DOHH2 (cell line): ENCODE measurements around the gene ARID1B.

Source experiments
- H3F3A ChIP-seq: fragments of 200-600 bp; sonication (generic), shearing (Covaris generic); 2 replicates; pipeline ENCODE4 v1.6.0; 2016; ENCODE audit warnings: antibody characterized with exemption, mild to moderate bottlenecking; ENCODE audit not compliant: control insufficient read depth, insufficient read depth
- H3K27ac ChIP-seq: fragments of 200-600 bp; sonication (generic); 2 replicates; pipeline ENCODE4 v1.5.1; 2014; ENCODE audit warnings: low read depth, mild to moderate bottlenecking, low read length, moderate library complexity
- H3K27me3 ChIP-seq: fragments of 200-600 bp; sonication (generic); 2 replicates; pipeline ENCODE4 v1.6.1; 2014; ENCODE audit warnings: mild to moderate bottlenecking, low read length, mixed read lengths; ENCODE audit not compliant: control insufficient read depth
- H3K36me3 ChIP-seq: fragments of 200-600 bp; sonication (generic); 2 replicates; pipeline ENCODE4 v1.6.1; 2014; ENCODE audit warnings: mild to moderate bottlenecking, low read length, moderate library complexity, mixed read lengths; ENCODE audit not compliant: control insufficient read depth
- H3K4me1 ChIP-seq: fragments of 200-600 bp; sonication (generic); 2 replicates; pipeline ENCODE4 v1.6.1; 2014; ENCODE audit warnings: mild to moderate bottlenecking, low read length, mixed read lengths; ENCODE audit not compliant: control insufficient read depth
- H3K4me2 ChIP-seq: fragments of 200-600 bp; sonication (generic); 2 replicates; pipeline ENCODE4 v1.6.0; 2014; ENCODE audit warnings: mild to moderate bottlenecking, low read length, moderate library complexity
- H3K4me3 ChIP-seq: fragments of 200-600 bp; sonication (generic); 2 replicates; pipeline ENCODE4 v1.5.1; 2014; ENCODE audit warnings: mild to moderate bottlenecking, low read length, mixed read lengths
- H3K79me2 ChIP-seq: fragments of 200-600 bp; sonication (generic); 2 replicates; pipeline ENCODE4 v1.6.1; 2014; ENCODE audit warnings: mild to moderate bottlenecking, low read length, mixed read lengths; ENCODE audit not compliant: control insufficient read depth
- H3K9me2 ChIP-seq: fragments of 200-600 bp; sonication (generic); replicated peaks from 2 replicates; pipeline ENCODE4 v1.6.1; 2014; ENCODE audit warnings: mild to moderate bottlenecking, low read length, mixed read lengths; ENCODE audit not compliant: control insufficient read depth
- H3K9me3 ChIP-seq: fragments of 200-600 bp; sonication (generic); 2 replicates; pipeline ENCODE4 v1.6.1; 2014; ENCODE audit warnings: antibody characterized with exemption, low read length, mixed read lengths; ENCODE audit not compliant: control insufficient read depth, insufficient read depth
- H4K20me1 ChIP-seq: fragments of 200-600 bp; sonication (generic); 2 replicates; pipeline ENCODE4 v1.6.0; 2014; ENCODE audit warnings: low read depth, mild to moderate bottlenecking, antibody characterized with exemption, low read length, moderate library complexity; ENCODE audit not compliant: control insufficient read depth, insufficient read depth
- CTCF ChIP-seq: fragments of 200-600 bp; sonication (generic); IDR thresholded peaks from one replicate; pipeline ENCODE4 v1.5.1; 2014; ENCODE audit warnings: antibody characterized with exemption, mild to moderate bottlenecking, low read depth, low read length; ENCODE audit not compliant: poor library complexity, severe bottlenecking
- EZH2phosphoT487 ChIP-seq: fragments of 200-600 bp; sonication (generic); IDR thresholded peaks from 2 replicates; pipeline ENCODE4 v1.6.1; 2017; ENCODE audit warnings: borderline replicate concordance, mild to moderate bottlenecking, antibody characterized with exemption, low read length, moderate library complexity, mixed read lengths

Gene ARID1B

DNA sequence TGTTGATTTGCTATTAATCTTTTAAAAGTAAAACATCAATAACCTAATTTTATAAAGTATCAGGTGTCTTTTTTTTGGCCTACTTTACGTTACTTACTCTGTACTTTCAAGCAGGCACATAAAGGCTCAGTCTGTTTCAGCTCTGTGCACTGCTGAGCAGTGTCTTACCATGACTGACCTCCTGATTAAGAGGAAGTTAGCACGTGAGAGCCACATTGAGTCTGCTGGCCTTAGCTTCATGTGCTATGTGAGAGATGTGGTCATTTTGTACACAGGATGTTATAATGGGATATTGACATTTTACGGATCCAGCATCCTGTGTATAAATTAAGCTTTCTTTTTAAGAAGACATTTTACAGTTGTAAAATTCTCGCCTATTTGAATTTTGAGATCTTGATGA lies 31.9 kb downstream of the ARID1B start:
- Histone ChIP-seq H3F3A (peaks cover 3% of the 10 kb centered on the region; the same call in 1 of the 2 replicates), H4K20me1 (peaks cover 26% of the 10 kb centered on the region), H3K36me3 (peaks cover 15% of the 10 kb centered on the region), H3K9me3 (no peaks in the 10 kb centered on the region), H3K4me3 (peak overlapping the region; percentile 40), H3K27ac (peak overlapping the region; percentile 31), H3K4me1 (peaks cover 77% of the 10 kb centered on the region), H3K9me2 (no peaks in the 10 kb centered on the region), H3K27me3 (no peaks in the 10 kb centered on the region), H3K79me2 (peaks cover 100% of the 10 kb centered on the region), H3K4me2 (peak overlapping the region; percentile 63)
- TF ChIP-seq EZH2phosphoT487 (no peak), CTCF (no peak)

DNA sequence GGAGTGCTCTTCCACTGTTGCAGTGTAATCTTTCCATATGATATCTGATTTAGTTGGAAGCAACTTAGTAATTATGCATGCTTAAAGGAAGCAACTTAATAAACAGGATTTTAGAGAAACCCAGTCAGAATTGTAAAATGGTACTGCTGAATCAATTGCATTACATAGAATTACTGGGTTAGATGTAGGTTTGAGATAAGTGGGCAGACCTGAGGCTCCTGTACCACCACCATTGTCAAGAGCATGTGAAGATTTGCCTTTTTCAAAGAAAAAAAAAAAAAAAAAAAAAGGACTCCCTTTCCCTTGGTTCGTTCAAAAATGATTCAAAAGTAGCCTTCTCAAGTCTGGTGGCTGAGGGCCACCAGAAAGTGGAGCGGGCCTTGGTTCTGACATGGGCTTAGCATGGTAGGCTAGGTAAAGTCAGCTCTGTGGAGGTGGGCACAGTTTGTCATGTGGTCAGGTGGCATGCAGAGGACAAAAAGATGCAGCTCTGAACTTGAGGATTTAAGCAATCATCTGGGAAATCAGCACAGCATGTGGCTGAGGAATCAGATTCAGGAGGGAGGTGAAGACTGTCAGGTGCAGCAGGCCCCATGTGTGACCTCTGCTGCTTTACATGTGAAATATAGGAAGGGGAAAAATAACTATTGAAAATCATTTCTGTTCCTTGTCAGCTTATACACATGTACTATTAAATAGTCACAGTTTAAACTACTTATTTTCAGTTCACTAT lies 32.4 kb downstream of the ARID1B start:
- Histone ChIP-seq H3K27ac (peak overlapping the region; percentile 31), H3K4me3 (peak overlapping the region; percentile 40), H4K20me1 (peaks cover 29% of the 10 kb centered on the region)

DNA sequence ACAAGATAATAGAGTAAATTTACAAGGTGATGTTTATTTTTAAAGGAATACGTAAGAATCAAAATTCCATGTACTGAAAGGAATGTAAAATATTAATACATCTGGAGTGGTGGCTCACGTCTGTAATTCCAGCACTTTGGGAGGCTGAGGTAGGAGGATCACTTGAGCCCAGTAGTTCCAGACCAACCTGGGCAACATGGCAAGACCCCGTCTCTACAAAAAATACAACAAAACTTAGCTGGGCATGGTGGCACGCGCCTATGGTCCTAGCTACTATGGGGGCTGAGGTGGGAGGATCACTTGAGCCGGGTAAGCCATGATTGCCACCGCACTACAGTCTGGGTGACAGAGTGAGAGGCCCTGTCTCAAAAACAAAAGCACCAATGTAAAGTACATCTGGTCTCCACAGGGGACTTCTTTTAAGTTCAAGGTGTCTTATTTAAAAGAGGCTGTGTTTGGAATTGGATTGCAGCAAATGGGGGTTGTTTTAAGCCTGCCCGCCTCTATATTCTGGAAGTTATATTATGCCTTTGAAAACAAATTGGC lies 36.9 kb downstream of the ARID1B start:
- Histone ChIP-seq H4K20me1 (peaks cover 42% of the 10 kb centered on the region), H3K9me3 (no peaks in the 10 kb centered on the region), H3K4me2 (no peak overlapping the region), H3K9me2 (no peaks in the 10 kb centered on the region), H3K36me3 (peaks cover 15% of the 10 kb centered on the region), H3K4me1 (peaks cover 57% of the 10 kb centered on the region), H3K79me2 (peaks cover 100% of the 10 kb centered on the region), H3K4me3 (no peak overlapping the region), H3K27ac (no peak overlapping the region), H3F3A (no peaks in the 10 kb centered on the region), H3K27me3 (no peaks in the 10 kb centered on the region)
- TF ChIP-seq CTCF, result no peak
- no peak for TF ChIP-seq EZH2phosphoT487

More for the DNA sequence above, 32.4 kb downstream of the ARID1B start:
- no peaks in the 10 kb centered on the region for H3K27me3 ChIP-seq
- TF ChIP-seq CTCF, result no peak
- TF ChIP-seq EZH2phosphoT487, result no peak
- H3K4me2 ChIP-seq, result peak overlapping the region; percentile 63
- H3K9me3 ChIP-seq, result no peaks in the 10 kb centered on the region
- peaks cover 100% of the 10 kb centered on the region for H3K79me2 ChIP-seq
- peaks cover 3% of the 10 kb centered on the region; the same call in 1 of the 2 replicates for H3F3A ChIP-seq
- H3K36me3 ChIP-seq, result peaks cover 15% of the 10 kb centered on the region
- H3K9me2 ChIP-seq, result no peaks in the 10 kb centered on the region
- peaks cover 75% of the 10 kb centered on the region for H3K4me1 ChIP-seq
